Measurements from ENCODE around the gene TPBGL. TPM values are rescaled to one million over a fixed set of nuclear protein-coding genes. Genes with fewer than 3 reads are reported as not detected.

The TPBGL gene
- total RNA-seq, 2 donors from 2014 or later = 0.26 TPM; not detected in 1

DNA sequence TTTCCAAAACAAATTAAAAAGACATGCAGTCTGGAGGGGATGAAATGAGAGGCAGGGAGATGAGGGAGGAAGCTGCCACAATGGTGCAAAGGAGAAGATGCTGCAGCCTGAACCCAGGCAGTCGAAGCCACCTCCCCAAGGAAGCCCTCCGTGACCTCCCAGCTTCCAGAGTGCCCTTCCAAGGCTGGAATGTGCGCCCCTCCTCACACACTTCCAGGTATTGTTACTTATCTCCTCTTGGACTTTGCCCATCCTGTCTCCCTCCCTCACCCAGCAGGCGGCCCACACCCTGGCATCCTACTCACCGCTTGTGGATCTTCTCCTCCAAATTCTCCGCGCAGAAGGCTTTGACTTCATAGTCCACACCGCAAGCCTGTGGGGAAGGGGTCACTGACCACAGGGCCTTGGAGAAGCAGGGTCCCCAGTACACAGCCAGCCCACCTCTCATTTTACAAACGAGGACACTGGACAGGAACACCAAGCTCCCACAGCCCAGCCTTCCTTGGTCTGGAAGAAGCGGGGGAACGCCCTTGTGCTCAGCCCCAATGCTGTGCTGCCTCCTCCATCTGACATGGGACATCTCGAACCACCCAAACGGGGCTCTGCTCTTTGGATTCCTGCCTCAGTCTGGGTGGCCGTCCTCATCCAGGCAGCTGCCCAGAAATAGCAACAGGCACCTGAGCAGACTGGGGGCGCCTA is 40.3 kb downstream of the TPBGL start:
- 72 to 81% methylated on average over 13 to 15 of the region's 15 CpGs for WGBS, 2 donors
- no peak overlapping the region for H3K4me3 ChIP-seq
- no peaks in the 10 kb centered on the region for H3K9me3 ChIP-seq
- intact Hi-C loops (cut with DNase I) = loop anchor here (5.0 to 10.0 kb wide), 2 partner anchors 101 to 254 kb away; no protein-coding TSS in a partner anchor
- H3K27me3 ChIP-seq = no peaks in the 10 kb centered on the region
- peaks cover 0 to 15% of the 10 kb centered on the region in 2 donors for H3K36me3 ChIP-seq (replicated peaks in 1 of 2; ENCODE audit: insufficient read depth in 1 of 2, low read depth in 2 of 2)
- H3K4me1 ChIP-seq = no peaks in the 10 kb centered on the region
- DNase-seq = no peak
- ATAC-seq = peak; percentile 33
- no peak overlapping the region for H3K27ac ChIP-seq
- TF ChIP-seq, protein P1, sequence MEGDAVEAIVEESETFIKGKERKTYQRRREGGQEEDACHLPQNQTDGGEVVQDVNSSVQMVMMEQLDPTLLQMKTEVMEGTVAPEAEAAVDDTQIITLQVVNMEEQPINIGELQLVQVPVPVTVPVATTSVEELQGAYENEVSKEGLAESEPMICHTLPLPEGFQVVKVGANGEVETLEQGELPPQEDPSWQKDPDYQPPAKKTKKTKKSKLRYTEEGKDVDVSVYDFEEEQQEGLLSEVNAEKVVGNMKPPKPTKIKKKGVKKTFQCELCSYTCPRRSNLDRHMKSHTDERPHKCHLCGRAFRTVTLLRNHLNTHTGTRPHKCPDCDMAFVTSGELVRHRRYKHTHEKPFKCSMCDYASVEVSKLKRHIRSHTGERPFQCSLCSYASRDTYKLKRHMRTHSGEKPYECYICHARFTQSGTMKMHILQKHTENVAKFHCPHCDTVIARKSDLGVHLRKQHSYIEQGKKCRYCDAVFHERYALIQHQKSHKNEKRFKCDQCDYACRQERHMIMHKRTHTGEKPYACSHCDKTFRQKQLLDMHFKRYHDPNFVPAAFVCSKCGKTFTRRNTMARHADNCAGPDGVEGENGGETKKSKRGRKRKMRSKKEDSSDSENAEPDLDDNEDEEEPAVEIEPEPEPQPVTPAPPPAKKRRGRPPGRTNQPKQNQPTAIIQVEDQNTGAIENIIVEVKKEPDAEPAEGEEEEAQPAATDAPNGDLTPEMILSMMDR (IDR thresholded peaks at IDR 0.05) = no peak
- no peak for TF ChIP-seq POLR2A (IDR thresholded peaks at IDR 0.05)

DNA sequence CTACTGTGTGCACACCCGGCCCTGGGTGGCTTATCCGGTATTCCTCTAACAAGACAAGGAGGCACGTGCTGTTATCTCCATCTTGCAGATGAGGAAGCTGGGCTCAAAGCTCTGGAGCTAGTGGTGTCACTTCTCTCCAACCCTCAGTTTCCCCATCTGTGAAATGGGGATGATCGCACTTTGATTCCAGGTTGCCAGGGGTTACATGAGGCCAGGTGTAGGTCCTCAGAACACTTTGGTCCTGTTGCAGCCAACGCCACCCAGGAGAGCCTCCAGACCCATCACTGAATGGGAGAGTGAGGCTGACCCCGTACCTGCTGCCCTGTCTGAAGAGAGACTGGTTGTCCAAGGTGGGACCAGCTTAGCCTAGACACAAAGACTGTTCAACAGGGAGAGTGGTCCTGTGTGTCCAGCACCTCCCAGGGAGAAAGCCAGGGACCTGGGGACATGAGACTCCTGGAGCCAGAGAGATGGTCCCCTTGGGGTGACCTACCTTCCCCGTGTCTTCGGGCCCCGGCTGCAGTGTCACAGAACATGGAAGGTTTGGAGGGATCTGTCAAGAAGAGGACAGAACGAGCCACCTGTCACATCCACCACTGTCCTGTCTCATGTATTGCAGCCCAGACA is 41.0 kb downstream of the TPBGL start:
- Histone ChIP-seq H3K4me1 (no peaks in the 10 kb centered on the region), H3K27me3 (no peaks in the 10 kb centered on the region), H3K9me3 (no peaks in the 10 kb centered on the region), H3K27ac (no peak overlapping the region), H3K4me3 (no peak overlapping the region), H3K36me3 (replicated peaks in 1 of 2; ENCODE audit: insufficient read depth in 1 of 2, low read depth in 2 of 2) (peaks cover 0 to 11% of the 10 kb centered on the region in 2 donors)
- TF ChIP-seq POLR2A (IDR thresholded peaks at IDR 0.05) = no peak
- TF ChIP-seq, protein P1 (IDR thresholded peaks at IDR 0.05) = no peak
- intact Hi-C loops (cut with DNase I) = loop anchor here (5.0 to 10.0 kb wide), 2 partner anchors 101 to 253 kb away; no protein-coding TSS in a partner anchor
- ATAC-seq = no peak
- no peak for DNase-seq
- WGBS, 2 donors = 88 to 89% methylated on average over 5 to 10 of the region's 10 CpGs

GRCh38 chr11:75283391-75283931 is 42.9 kb downstream of the TPBGL start:
- intact Hi-C loops (cut with DNase I) = loop anchor here (5.0 to 10.0 kb wide), 2 partner anchors 99 to 251 kb away; no protein-coding TSS in a partner anchor
- DNase-seq (no peak), ATAC-seq (no peak)
- H3K36me3 ChIP-seq (replicated peaks in 1 of 2; ENCODE audit: insufficient read depth in 1 of 2, low read depth in 2 of 2) = peaks cover 0 to 2% of the 10 kb centered on the region in 2 donors
- no peak overlapping the region for H3K4me3 ChIP-seq
- H3K27ac ChIP-seq = no peak overlapping the region
- no peaks in the 10 kb centered on the region for H3K27me3 ChIP-seq
- no peak for TF ChIP-seq POLR2A (IDR thresholded peaks at IDR 0.05)
- TF ChIP-seq, protein P1 (IDR thresholded peaks at IDR 0.05) = no peak
- WGBS, 2 donors = 85 to 92% methylated on average over 5 to 14 of the region's 16 CpGs
- no peaks in the 10 kb centered on the region for H3K4me1 ChIP-seq
- H3K9me3 ChIP-seq = no peaks in the 10 kb centered on the region

DNA sequence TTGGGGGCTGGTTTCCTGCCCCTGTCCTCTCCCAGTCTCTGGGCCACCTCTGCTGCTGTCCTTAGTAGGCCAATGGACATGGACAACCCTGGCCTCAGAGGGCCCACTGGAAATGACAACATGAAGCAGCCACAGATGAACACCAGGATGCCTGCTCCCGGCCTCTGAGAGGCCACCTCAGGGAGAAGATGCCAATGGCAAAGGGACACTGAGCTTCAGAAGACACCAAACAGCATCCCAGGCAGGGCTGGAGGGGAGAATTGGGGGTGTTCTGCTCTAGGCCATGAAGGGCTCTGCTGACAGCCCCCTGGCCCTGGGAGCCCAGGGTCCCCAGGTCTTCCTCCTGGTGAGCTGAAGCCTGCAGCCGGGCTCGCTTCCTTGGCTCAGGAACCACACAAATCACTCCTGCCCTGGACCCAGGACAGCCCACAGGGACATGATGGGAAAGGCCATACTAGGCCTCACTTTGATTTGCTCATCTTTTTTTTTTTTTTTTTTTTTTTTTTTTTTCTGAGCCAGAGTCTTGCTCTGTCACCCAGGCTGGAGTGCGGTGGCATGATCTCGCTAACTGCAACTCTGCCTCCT is 45.3 kb downstream of the TPBGL start:
- H3K4me3 ChIP-seq = no peak overlapping the region
- no peaks in the 10 kb centered on the region for H3K4me1 ChIP-seq
- WGBS, 2 donors = 93 to 100% methylated on average over 4 to 5 of the region's 5 CpGs
- TF ChIP-seq POLR2A (IDR thresholded peaks at IDR 0.05) = no peak
- TF ChIP-seq, protein P1 (IDR thresholded peaks at IDR 0.05) = no peak
- no peaks in the 10 kb centered on the region for H3K27me3 ChIP-seq
- H3K9me3 ChIP-seq = no peaks in the 10 kb centered on the region
- DNase-seq = no peak
- no peak for ATAC-seq
- peaks cover 0 to 3% of the 10 kb centered on the region in 2 donors for H3K36me3 ChIP-seq (replicated peaks in 1 of 2; ENCODE audit: insufficient read depth in 1 of 2, low read depth in 2 of 2)
- no peak overlapping the region for H3K27ac ChIP-seq
- intact Hi-C loops (cut with DNase I) = loop anchor here (10.0 kb wide), 1 partner anchor 249 kb away; no protein-coding TSS in a partner anchor
